SK-N-SH (cell line): ENCODE measurements around the gene PACSIN2. TPM values are rescaled to one million over a fixed set of nuclear protein-coding genes. Genes with fewer than 3 reads are reported as not detected.
A peak's percentile ranks its signal among the peaks of the same experiment; 100 is the strongest.

ENCODE experiments used
- CTCF ChIA-PET: fragments of 300-600, 350-600 bp; formaldehyde crosslinking; extraction: SDS; loops from one replicate; lab custom pipeline; 2021; lab: Yijun Ruan, JAX
- POLR2A ChIA-PET: fragments of 350-600 bp; sonication (Branson Sonifier 250); formaldehyde crosslinking; extraction: SDS; loops from one replicate; lab custom pipeline; 2020; ENCODE audit warnings: antibody characterized with exemption, inconsistent platforms; lab: Yijun Ruan, JAX
- DNase-seq: peaks from one replicate; pipeline ENCODE4 v3.0.0; 2012
- H2AFZ ChIP-seq: fragments of 200-600 bp; sonication (generic); 2 replicates; pipeline ENCODE4 v1.8.1; 2016; ENCODE audit warnings: antibody characterized with exemption, mild to moderate bottlenecking, low read depth
- H3F3A ChIP-seq: fragments of 200-600 bp; sonication (generic); replicated peaks from 2 replicates; pipeline ENCODE3; 2016; ENCODE audit warnings: antibody characterized with exemption, mild to moderate bottlenecking; ENCODE audit not compliant: insufficient read depth
- H3K27ac ChIP-seq, 2 experiments: fragments of 200-500 bp in 1 of 2; fragments of 200-600 bp in 1 of 2; sonication (Bioruptor generic) in 1 of 2; sonication (generic), shearing (Covaris generic) in 1 of 2; 2 replicates each; pipeline versions ENCODE4 v1.5.1 to v1.6.1; 2014 to 2016; ENCODE audit warnings: low read depth in 2 of 2, inconsistent platforms in 1 of 2, low read length in 1 of 2, mild to moderate bottlenecking in 1 of 2, mixed read lengths in 1 of 2
- H3K27me3 ChIP-seq: fragments of 200-600 bp; sonication (generic), shearing (Covaris generic); 2 replicates; pipeline ENCODE4 v1.6.1; 2016; ENCODE audit warnings: mixed run types; ENCODE audit not compliant: insufficient read depth
- H3K36me3 ChIP-seq, 2 experiments: fragments of 200-500 bp in 1 of 2; fragments of 200-600 bp in 1 of 2; sonication (Bioruptor generic) in 1 of 2; sonication (generic) in 1 of 2; replicated peaks in 1 of 2; 2 replicates each; pipeline versions ENCODE3 to v1.5.1; 2014 to 2016; ENCODE audit warnings: low read length in 1 of 2, mild to moderate bottlenecking in 1 of 2; ENCODE audit not compliant: insufficient read depth in 2 of 2, control insufficient read depth in 1 of 2
- H3K4me1 ChIP-seq, 2 experiments: fragments of 200-500 bp in 1 of 2; fragments of 200-600 bp in 1 of 2; sonication (Bioruptor generic) in 1 of 2; sonication (generic), shearing (Covaris generic) in 1 of 2; 2 replicates each; pipeline versions ENCODE4 v1.5.1 to v1.6.1; 2014 to 2016; ENCODE audit warnings: low read depth in 1 of 2, low read length in 1 of 2, mixed run types in 1 of 2; ENCODE audit not compliant: insufficient read depth in 2 of 2, control insufficient read depth in 1 of 2
- H3K4me2 ChIP-seq: fragments of 200-600 bp; sonication (generic), shearing (Covaris generic); 2 replicates; pipeline ENCODE4 v1.6.1; 2017; ENCODE audit warnings: mixed run types
- H3K4me3 ChIP-seq, 2 experiments: fragments of 200-500 bp in 1 of 2; fragments of 200-600 bp in 1 of 2; sonication (Bioruptor generic) in 1 of 2; sonication (generic), shearing (Covaris generic) in 1 of 2; 2 replicates each; pipeline versions ENCODE4 v1.5.1 to v1.8.1; 2014 to 2016; ENCODE audit warnings: low read depth in 2 of 2, inconsistent platforms in 1 of 2, low read length in 1 of 2, mild to moderate bottlenecking in 1 of 2, mixed read lengths in 1 of 2, moderate library complexity in 1 of 2
- H3K79me2 ChIP-seq: fragments of 200-600 bp; sonication (generic); 2 replicates; pipeline ENCODE4 v1.8.1; 2017; ENCODE audit warnings: mild to moderate bottlenecking; ENCODE audit not compliant: insufficient read depth
- H3K9ac ChIP-seq: fragments of 200-600 bp; sonication (generic); 2 replicates; pipeline ENCODE4 v1.6.1; 2017; ENCODE audit warnings: mixed run types
- H3K9me2 ChIP-seq: fragments of 200-600 bp; sonication (generic); 2 replicates; pipeline ENCODE4 v1.6.1; 2017; ENCODE audit warnings: mixed run types
- H3K9me3 ChIP-seq: fragments of 200-600 bp; sonication (generic); 2 replicates; pipeline ENCODE4 v1.6.1; 2017; ENCODE audit warnings: mixed run types, mild to moderate bottlenecking, moderate library complexity
- H4K20me1 ChIP-seq: fragments of 200-600 bp; sonication (generic); 2 replicates; pipeline ENCODE4 v1.6.1; 2017; ENCODE audit warnings: mild to moderate bottlenecking, mixed run types; ENCODE audit not compliant: insufficient read depth
- CHD2 ChIP-seq: fragments of 150-350 bp; IDR thresholded peaks from 2 replicates; pipeline ENCODE4 v1.6.1; 2018; ENCODE audit warnings: low read length; ENCODE audit not compliant: partially characterized antibody
- ELF1 ChIP-seq: IDR thresholded peaks from 2 replicates; pipeline ENCODE4 v1.4.0; 2012
- EP300 ChIP-seq, 2 experiments: IDR thresholded peaks; 2 replicates each; pipeline versions ENCODE4 v1.4.0 to v1.6.1; 2012; ENCODE audit warnings: borderline replicate concordance in 1 of 2, low read depth in 1 of 2, low read length in 1 of 2
- FOSL2 ChIP-seq: IDR thresholded peaks from 2 replicates; pipeline ENCODE4 v1.4.0; 2012; ENCODE audit warnings: low read depth, mild to moderate bottlenecking, moderate library complexity, borderline replicate concordance
- GABPA ChIP-seq: IDR thresholded peaks from 2 replicates; pipeline ENCODE4 v1.4.0; 2012; ENCODE audit warnings: low read depth, mild to moderate bottlenecking
- GATA2 ChIP-seq: sonication (generic); formaldehyde crosslinking; IDR thresholded peaks from 2 replicates; pipeline ENCODE4 v1.5.0; 2020; ENCODE audit warnings: mild to moderate bottlenecking, missing genetic modification reagents
- JUND ChIP-seq: IDR thresholded peaks from 2 replicates; pipeline ENCODE4 v1.4.0; 2012
- MEF2A ChIP-seq: IDR thresholded peaks from 2 replicates; pipeline ENCODE4 v1.4.0; 2012; ENCODE audit warnings: low read depth, borderline replicate concordance
- MXI1 ChIP-seq: IDR thresholded peaks from 2 replicates; pipeline ENCODE4 v1.6.1; 2012; ENCODE audit warnings: mild to moderate bottlenecking, low read depth, low read length, improper control_type of control experiment
- NFIC ChIP-seq: IDR thresholded peaks from 2 replicates; pipeline ENCODE4 v1.4.0; 2012; ENCODE audit warnings: borderline replicate concordance
- PBX3 ChIP-seq: IDR thresholded peaks from 2 replicates; pipeline ENCODE4; 2012
- POLR2AphosphoS5 ChIP-seq: IDR thresholded peaks from 2 replicates; pipeline ENCODE4 v1.6.1; 2012; ENCODE audit warnings: low read depth, low read length
- RAD21 ChIP-seq: IDR thresholded peaks from 2 replicates; pipeline ENCODE4 v1.6.1; 2012; ENCODE audit warnings: mild to moderate bottlenecking, low read length
- SIN3A ChIP-seq: IDR thresholded peaks from 2 replicates; pipeline ENCODE4 v1.6.1; 2012; ENCODE audit warnings: low read depth, mild to moderate bottlenecking, low read length, moderate library complexity, borderline replicate concordance
- SMC3 ChIP-seq: IDR thresholded peaks from 2 replicates; pipeline ENCODE4 v1.6.1; 2012; ENCODE audit warnings: low read depth, low read length, improper control_type of control experiment
- TCF12 ChIP-seq: IDR thresholded peaks from 2 replicates; pipeline ENCODE4 v1.4.0; 2012
- WGBS: methylation state at CpG from one replicate; pipeline ENCODE4 v1.1.6; 2017; ENCODE audit warnings: low lambda C conversion rate; 5-methylcytosine and 5-hydroxymethylcytosine counted together
- polyA plus RNA-seq, 3 experiments: library from polyadenylated mRNA; depleted of rRNA; stranded (reverse); fragments of >200 nt; gene quantifications; 2 replicates each; pipeline ENCODE4 v1.2.3, GENCODE V29; 2012
- TF ChIP-seq, protein P1 (sequence below): IDR thresholded peaks from 2 replicates; pipeline ENCODE4 v1.4.0; 2012; ENCODE audit warnings: low read depth
- TF ChIP-seq, protein P2 (sequence below): IDR thresholded peaks from 2 replicates; pipeline ENCODE4 v1.4.0; 2012; ENCODE audit warnings: low read depth, borderline replicate concordance
- TF ChIP-seq, protein P3 (sequence below): fragments of 150-350 bp; IDR thresholded peaks from 2 replicates; pipeline ENCODE4 v1.6.1; 2016; ENCODE audit warnings: mild to moderate bottlenecking, low read depth, low read length

PACSIN2 gene
- polyA plus RNA-seq, 1 of the 3 experiments (the other 2 are of a cell fraction), result 60.5 TPM

DNA sequence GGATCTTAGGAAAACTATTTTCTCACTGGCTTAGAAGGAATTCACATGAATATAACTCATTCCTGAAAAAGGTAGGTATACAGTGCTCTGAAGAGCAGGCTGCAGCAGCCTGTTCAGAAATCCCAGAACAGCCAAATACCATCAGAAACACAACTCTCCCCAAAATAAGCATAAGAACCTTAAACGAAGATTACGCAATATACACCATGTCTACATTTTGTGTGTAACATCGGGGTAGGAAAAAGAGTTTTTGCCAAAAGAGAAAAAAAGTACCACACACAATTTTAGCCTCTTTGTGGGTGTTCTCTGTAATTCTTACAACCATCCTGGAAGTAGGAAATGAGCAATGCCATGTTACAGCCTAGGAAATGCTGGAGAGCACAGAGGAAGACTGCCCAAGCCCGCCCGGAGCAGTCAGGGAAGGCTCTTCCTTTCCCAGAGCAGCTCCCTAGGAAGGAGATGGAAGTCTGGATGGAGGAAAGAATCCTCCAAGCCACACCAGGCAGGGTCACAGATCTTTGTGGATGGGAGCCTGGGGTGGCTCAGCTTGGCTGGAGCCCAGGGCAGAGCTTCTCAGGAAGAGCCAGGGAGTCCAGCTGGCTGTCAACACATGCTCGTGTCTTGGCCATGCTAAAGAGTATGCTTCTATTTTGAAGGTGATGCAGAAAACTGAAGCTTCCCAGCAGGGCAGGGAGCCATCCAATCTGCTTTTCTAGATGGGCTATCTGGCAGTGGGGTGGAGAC is 108.2 kb downstream of the PACSIN2 start:
- H3K4me3 ChIP-seq, result no peak overlapping the region
- H3K4me2 ChIP-seq, result no peak overlapping the region
- no peak overlapping the region for H3K9ac ChIP-seq
- H3K4me1 ChIP-seq, result peaks cover 0 to 5% of the 10 kb centered on the region in 2 experiments; a peak in 1 of 4 replicates
- DNase-seq, result no peak
- ChIA-PET POLR2A (no interaction called here), CTCF (no interaction called here)
- H3F3A ChIP-seq, result no peaks in the 10 kb centered on the region
- WGBS, result 95% methylated on average over 3 of the region's 6 CpGs
- TF ChIP-seq EP300 (IDR thresholded peaks at IDR 0.05; ENCODE audit: borderline replicate concordance in 1 of 2, low read depth in 1 of 2, low read length in 1 of 2) (no peak), GATA2 (no peak), JUND (no peak), SIN3A (no peak), MXI1 (no peak)
- TF ChIP-seq, protein P1, sequence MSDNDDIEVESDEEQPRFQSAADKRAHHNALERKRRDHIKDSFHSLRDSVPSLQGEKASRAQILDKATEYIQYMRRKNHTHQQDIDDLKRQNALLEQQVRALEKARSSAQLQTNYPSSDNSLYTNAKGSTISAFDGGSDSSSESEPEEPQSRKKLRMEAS, result no peak
- peaks cover 10% of the 10 kb centered on the region; the same call in 1 of the 2 replicates for H3K79me2 ChIP-seq
- no peak overlapping the region for H3K27ac ChIP-seq
- H3K36me3 ChIP-seq, result no peaks in the 10 kb centered on the region
- no peaks in the 10 kb centered on the region for H3K9me2 ChIP-seq
- 0 out of 2 replicates have a peak, but pooled peaks cover 3% of the 10 kb centered on the region for H4K20me1 ChIP-seq
- no peak overlapping the region for H2AFZ ChIP-seq
- no peaks in the 10 kb centered on the region for H3K27me3 ChIP-seq
- no peaks in the 10 kb centered on the region for H3K9me3 ChIP-seq

DNA sequence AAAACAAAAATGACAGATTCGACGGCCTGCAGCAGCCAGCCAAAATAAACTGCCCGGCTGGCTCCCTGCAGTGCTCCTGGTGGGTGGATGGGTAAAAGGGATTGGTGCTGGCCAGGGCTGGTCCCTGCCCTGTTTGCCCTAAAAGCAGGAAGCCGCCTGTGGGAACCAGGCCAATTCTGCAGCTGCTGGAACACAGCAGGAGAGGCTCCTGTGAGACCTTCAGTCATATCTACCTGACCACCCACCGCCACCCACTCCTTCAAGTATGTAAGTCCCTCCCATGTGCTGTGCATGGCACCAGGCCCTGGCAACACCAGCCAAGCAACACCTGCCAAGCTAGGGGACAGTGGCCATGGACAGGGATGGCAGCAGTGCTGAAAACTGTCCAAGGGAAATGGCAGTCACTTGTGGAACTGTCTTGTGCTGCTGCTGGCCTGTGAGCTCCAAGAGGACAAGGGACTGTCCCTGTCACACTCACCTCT is 109.2 kb downstream of the PACSIN2 start:
- WGBS, result 67% methylated on average over 3 of the region's 5 CpGs
- Histone ChIP-seq H3K4me1 (peaks cover 0 to 5% of the 10 kb centered on the region in 2 experiments; a peak in 1 of 4 replicates), H3K27ac (no peak overlapping the region), H3K9ac (no peak overlapping the region), H3K27me3 (no peaks in the 10 kb centered on the region), H3K9me3 (no peaks in the 10 kb centered on the region), H3F3A (no peaks in the 10 kb centered on the region), H3K36me3 (no peaks in the 10 kb centered on the region), H3K79me2 (peaks cover 10% of the 10 kb centered on the region; the same call in 1 of the 2 replicates), H3K4me3 (no peak overlapping the region)
- CTCF ChIA-PET, result interaction anchor here (1.2 kb wide), 1 partner anchor 129 kb away, joined by 3 read pairs; no protein-coding TSS in a partner anchor
- peak; percentile 15 for DNase-seq
- TF ChIP-seq POLR2AphosphoS5 (no peak), TCF12 (no peak), RAD21 (no peak)
- TF ChIP-seq, protein P2, sequence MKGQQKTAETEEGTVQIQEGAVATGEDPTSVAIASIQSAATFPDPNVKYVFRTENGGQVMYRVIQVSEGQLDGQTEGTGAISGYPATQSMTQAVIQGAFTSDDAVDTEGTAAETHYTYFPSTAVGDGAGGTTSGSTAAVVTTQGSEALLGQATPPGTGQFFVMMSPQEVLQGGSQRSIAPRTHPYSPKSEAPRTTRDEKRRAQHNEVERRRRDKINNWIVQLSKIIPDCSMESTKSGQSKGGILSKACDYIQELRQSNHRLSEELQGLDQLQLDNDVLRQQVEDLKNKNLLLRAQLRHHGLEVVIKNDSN, result no peak
- TF ChIP-seq, all 33 proteins: peak for 0
- Histone ChIP-seq H3K4me2 (no peak overlapping the region), H3K9me2 (no peaks in the 10 kb centered on the region), H2AFZ (no peak overlapping the region), H4K20me1 (0 out of 2 replicates have a peak, but pooled peaks cover 3% of the 10 kb centered on the region)
- POLR2A ChIA-PET, result no interaction called here

GRCh38 chr22:42905217-42905616 is 109.7 kb downstream of the PACSIN2 start:
- POLR2A ChIA-PET, result no interaction called here
- peaks cover 0 to 5% of the 10 kb centered on the region in 2 experiments; a peak in 1 of 4 replicates for H3K4me1 ChIP-seq
- TF ChIP-seq PBX3, result no peak
- TF ChIP-seq CHD2, result no peak
- TF ChIP-seq, protein P3, sequence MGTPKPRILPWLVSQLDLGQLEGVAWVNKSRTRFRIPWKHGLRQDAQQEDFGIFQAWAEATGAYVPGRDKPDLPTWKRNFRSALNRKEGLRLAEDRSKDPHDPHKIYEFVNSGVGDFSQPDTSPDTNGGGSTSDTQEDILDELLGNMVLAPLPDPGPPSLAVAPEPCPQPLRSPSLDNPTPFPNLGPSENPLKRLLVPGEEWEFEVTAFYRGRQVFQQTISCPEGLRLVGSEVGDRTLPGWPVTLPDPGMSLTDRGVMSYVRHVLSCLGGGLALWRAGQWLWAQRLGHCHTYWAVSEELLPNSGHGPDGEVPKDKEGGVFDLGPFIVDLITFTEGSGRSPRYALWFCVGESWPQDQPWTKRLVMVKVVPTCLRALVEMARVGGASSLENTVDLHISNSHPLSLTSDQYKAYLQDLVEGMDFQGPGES, result no peak
- TF ChIP-seq ELF1, result no peak
- no peak for TF ChIP-seq NFIC
- no peak for TF ChIP-seq POLR2AphosphoS5
- TF ChIP-seq GABPA, result no peak
- no peak for TF ChIP-seq SMC3
- no peak for TF ChIP-seq MEF2A
- TF ChIP-seq FOSL2, result no peak
- TF ChIP-seq RAD21, result no peak

More at GRCh38 chr22:42905217-42905616, 109.7 kb downstream of the PACSIN2 start:
- Histone ChIP-seq H3K4me3 (no peak overlapping the region), H3K79me2 (peaks cover 10% of the 10 kb centered on the region; the same call in 1 of the 2 replicates), H3F3A (no peaks in the 10 kb centered on the region), H2AFZ (no peak overlapping the region), H3K36me3 (no peaks in the 10 kb centered on the region), H3K9me2 (no peaks in the 10 kb centered on the region), H3K9me3 (no peaks in the 10 kb centered on the region), H3K27ac (no peak overlapping the region), H3K27me3 (no peaks in the 10 kb centered on the region), H3K9ac (no peak overlapping the region), H3K4me2 (no peak overlapping the region), H4K20me1 (0 out of 2 replicates have a peak, but pooled peaks cover 3% of the 10 kb centered on the region)
- CTCF ChIA-PET, result interaction anchor here (1.2 kb wide), 1 partner anchor 129 kb away, joined by 3 read pairs; no protein-coding TSS in a partner anchor
- no peak for DNase-seq
- WGBS, result 91% methylated on average over 12 of the region's 13 CpGs
